GM19467 (cell line): ENCODE measurements around the gene FRA10AC1.
A peak's percentile ranks its signal among the peaks of the same experiment; 100 is the strongest.

Experiments used
- ATAC-seq: cut with Tn5 transposase; IDR thresholded peaks from one replicate; pipeline ENCODE4 v1.9.1; 2021; ENCODE audit warnings: mild to moderate bottlenecking, moderate library complexity; ENCODE audit not compliant: unreplicated experiment

Gene FRA10AC1, protein sequence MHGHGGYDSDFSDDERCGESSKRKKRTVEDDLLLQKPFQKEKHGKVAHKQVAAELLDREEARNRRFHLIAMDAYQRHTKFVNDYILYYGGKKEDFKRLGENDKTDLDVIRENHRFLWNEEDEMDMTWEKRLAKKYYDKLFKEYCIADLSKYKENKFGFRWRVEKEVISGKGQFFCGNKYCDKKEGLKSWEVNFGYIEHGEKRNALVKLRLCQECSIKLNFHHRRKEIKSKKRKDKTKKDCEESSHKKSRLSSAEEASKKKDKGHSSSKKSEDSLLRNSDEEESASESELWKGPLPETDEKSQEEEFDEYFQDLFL

GRCh38 chr10:93702210-93703001, at the start of gene FRA10AC1:
Gene FRA10AC1 (minus strand): TSS chr10:93702592. CDS start chr10:93700106, 2,486 bp downstream.
- ATAC-seq = peak; percentile 74

DNA sequence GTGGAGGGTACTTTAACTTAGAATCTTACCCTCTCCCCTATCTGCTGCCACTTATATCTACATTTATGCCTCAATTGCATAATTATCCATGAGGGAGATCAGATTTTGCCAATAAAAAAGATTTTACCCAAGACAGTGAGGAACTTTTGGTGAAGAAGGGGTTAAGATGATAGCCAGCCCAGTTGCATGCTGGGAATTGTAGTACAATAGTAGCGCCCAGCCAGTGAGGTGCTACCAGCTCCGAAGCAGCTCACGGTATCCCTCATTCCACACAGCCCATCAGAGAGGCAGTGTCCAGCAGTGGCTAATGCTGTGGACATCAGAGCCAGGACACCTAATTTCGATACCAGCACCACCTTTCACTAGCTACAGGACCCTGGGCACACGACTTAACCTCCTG, 49.4 kb upstream of the FRA10AC1 start:
- no peak for ATAC-seq

DNA sequence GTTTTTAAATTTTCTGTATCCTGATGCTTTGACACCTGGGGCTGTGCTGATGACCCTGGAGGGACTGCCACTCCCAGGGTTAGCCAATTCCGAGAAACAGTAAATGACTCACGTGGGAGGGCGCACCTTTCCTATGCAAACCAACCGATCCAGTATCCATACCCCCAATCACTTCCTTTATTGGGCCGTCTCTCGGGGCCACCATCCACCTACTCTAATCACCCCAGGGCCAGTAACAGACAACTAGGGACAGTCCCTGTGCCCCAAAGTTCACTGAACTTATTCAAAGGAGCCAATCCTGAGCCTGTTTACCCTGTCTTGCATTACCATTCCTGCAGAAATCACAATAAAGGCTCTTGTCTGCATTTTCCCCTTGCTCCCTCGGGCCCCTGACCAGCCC, 48.7 kb upstream of the FRA10AC1 start:
- ATAC-seq = no peak

DNA sequence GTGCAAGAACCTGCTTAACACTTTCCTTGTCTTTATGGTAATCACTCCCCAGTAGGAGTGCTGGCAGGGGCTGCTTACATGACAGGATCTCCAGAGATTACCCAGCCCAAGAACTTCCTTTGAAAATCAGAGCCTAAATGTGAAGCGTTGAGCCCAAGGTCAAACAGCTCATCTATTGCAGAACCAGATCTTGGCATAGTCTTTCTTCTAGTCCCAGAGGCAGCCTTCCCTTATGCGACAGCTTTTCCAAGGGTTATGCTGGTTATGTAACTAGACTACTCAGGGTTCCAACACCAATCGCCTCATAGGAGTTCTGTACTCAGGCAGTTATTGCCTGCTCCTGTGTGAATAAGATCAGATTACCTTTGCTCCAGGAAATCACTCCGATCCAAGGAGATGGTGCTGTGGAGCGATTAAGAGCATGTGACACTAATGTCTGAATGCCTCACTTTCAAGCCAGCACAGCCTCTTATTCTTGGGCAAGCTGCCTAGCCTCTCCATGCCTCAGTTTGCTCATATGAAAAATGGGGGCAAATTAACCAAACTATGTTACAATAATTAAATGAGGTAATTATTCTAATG, 46.9 kb upstream of the FRA10AC1 start:
- no peak for ATAC-seq

DNA sequence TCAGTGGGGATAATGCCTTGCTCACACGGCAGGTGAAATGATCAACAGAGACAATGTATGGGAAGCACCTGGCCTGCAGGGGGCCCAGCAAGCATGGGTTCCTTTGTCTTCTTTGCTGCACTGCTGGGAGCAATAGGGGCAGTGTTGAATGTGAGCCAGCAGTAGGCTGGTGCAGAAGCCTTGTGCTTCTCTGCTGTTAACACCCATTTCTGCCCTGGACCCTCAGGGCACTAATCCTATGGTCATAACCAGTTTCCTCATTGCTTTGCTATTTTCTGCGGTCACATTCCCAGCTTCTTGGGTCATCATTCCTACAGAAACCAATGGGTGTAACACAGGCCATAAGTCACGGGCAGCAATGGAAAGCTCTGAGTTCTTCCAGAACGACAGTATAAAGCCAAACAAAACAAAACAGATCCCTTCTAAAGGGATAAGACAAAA, 44.5 kb upstream of the FRA10AC1 start:
- ATAC-seq = no peak

DNA sequence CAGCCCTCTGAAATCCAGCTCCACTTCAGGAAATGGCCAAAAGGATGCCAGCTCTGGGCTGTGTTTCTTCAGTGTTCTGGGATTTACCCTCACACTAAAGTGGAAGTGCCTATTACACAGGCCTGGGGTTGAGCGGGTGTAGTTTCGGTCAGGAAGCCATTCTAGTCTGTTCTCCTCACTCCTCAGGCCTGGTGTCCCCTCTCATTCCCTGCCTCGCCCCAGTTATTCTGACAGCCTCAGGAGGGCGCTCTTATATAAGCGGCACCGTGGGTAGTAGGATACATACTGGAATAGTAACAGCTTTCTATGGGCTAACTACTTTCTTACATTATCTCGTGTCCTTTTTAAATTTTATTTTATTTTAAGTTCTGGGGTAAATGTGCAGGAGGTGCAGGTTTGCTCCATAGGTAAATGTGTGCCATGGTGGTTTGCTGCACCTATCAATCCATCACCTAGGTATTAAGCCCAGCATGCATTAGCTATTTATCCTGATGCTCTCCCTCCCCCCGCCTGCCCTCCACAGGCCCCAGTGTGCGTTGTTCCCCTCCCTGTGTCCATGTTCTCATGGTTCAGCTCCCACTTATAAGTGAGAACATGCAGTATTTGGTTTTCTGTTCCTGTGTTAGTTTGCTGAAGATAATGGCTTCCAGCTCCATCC, 43.1 kb upstream of the FRA10AC1 start:
- ATAC-seq = no peak

DNA sequence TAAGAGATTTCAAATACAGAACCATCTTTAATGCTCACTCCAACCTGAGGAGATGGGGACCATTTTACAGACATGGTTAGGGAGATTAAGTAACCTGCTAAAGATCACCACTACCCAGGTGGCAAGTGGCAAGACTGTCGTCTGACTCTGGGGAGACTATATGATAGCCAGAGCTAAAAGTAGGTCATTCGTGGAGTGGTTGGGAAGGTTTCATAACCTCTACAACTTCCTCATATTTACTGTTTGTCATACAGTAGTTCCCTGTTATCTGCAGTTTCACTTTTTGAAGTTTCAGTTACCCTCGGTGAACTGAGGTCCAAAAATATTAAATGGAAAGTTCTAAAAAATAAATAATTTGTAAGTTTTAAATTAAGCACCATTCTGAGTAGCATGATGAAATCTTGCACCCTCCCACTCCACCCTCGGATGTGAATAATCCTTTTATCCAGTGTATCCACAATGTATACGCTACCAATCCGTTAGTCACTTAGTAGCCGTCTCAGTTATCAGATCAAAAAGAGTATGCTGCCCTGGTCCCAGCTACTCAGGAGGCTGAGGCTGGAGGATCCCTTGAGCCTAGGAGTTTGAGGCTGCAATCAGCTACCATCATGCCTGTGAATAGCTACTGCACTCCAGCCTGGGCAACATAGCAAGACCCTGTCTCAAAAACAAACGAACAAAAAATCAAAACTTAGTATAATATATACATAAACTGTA, 40.4 kb upstream of the FRA10AC1 start:
- peak; percentile 78 for ATAC-seq

DNA sequence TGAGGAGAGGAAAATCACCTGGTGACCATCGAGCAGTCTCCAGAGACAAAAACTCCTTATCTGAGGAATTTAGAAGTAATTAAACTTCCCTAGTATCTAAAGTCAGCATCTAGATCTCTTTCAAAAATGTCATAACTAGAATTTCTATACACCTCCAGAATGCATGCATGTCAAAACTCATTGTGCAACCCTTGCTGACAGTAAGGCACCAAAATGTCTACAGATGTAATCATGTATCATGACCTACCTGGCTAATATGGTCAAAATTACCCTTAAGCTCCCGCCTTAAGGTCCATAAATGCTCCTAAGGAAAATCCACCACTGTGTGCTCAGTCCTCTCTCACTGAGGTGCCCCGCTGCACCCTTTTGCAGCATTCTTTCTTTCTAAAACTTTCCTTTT, 39.0 kb upstream of the FRA10AC1 start:
- ATAC-seq = no peak

GRCh38 chr10:93726024-93726423, 23.6 kb upstream of the FRA10AC1 start:
- no peak for ATAC-seq

DNA sequence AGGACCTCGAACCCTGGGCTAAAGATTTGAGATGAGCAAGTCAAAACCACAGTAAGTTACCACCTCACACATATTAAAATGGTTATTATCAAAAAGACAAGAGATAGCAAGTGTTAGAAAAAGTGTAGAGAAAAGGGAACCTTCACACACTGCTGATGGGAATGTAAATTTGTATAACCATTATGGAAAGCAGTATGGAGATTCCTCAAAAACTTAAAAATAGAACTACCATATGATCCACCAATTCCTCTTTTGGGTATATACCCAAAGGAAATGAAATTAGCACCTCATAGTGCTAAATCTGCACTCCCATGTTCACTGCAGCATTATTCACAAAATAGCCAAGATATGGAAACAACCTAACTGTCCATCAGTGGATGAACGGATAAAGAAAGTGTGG, 20.8 kb upstream of the FRA10AC1 start:
- ATAC-seq = no peak

GRCh38 chr10:93722550-93722949, 20.2 kb upstream of the FRA10AC1 start:
- no peak for ATAC-seq

DNA sequence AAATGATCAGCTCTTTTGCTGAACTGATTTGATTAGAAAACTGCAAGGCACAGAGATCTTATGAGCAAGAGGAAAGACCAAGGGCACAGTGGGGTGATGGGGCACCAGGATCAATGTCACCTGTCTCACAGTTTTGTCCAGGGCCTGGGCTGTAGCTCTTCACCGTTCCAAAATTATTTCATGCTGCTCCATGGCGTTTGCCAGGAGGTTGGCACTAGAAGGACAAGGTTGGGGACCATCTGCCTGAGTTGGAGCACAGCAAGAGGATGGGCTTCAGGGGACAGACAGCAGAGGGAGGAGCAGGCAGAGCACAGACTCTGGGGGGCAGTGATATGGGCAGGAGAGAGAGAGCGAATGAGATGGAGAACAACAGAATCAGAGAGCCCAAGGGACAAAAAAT, 17.5 kb upstream of the FRA10AC1 start:
- ATAC-seq = no peak

GRCh38 chr10:93718937-93719725, 16.7 kb upstream of the FRA10AC1 start:
- peak; percentile 66 for ATAC-seq

DNA sequence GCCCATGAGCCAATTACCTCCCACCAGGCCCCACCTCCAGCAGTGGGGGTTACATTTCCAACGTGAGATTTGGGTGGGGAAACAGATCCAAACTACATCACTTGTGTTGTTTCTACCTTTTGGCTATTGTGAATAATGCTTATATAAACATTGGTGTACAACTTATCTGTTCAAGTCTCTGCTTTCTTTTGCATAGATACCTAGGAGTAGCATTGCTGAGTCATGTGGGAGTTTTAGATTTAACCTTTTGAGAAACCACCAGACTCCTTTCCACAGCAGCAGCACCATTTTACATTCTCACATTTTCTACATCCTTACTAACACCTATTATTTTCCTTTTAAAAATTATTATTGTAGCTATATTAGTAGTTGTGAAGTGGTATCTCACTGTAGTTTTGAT, 14.4 kb upstream of the FRA10AC1 start:
- no peak for ATAC-seq

GRCh38 chr10:93715345-93715744, 13.0 kb upstream of the FRA10AC1 start:
- peak; percentile 79 for ATAC-seq

- ATAC-seq = no peak
Measured at GRCh38 chr10:93712593-93712992, 10.2 kb upstream of the FRA10AC1 start.

DNA sequence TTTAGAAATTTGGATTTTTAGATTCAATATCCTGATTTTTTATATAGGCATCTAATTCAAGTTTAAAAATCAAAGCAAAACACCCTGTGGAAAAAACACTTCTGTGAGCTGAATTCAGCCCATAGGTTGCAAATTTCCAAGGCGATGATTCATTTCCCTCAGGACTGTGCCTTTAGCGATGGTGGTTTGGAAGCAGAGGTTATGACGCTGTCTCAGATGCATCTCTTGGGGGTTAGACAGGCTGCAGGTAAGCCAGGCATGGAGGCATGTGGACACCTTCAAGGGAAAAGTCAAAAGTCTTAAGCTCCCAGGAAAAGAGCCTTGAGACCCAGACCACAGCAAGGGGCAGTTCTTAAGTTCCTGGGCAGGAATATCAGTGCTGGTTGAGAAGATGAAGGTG, 9.5 kb upstream of the FRA10AC1 start:
- ATAC-seq = no peak

GRCh38 chr10:93710333-93710909, 8.0 kb upstream of the FRA10AC1 start:
- no peak for ATAC-seq

DNA sequence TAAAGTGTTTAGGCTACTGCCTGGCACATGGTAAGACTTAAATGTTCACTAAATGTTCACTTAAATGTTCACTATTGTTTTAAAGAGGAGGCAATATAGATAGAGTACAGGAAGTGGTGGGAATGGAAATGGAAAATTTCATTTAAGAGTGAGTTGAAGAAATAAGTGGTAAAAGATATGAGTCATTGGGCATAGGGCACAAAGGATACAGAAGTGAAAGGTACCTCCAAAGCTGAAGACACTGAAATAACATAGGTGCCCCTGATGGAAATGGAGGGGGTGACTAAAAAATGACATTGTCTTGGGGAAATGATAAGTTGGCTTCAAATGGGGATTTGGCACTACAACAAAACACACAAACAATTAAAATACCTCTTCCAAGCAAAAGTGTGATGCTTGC, 5.2 kb upstream of the FRA10AC1 start:
- ATAC-seq = no peak

DNA sequence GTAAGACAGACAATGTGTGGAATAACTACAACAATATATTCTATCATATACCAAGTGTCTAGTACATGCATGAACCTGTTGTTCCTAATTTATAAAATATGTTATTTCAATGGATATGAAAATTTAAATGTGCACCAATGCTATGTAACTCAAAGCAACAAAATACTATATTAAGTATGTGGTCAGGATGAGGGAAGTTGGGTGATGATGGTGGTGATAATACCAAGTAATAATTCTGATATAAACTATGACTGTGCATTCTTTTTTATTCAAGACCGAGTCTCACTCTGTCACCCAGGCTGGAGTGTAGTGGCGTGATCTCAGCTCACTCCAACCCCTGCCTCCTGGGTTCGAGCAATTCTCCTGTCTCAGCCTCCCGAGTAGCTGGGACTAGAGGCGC, 2.1 kb upstream of the FRA10AC1 start:
- ATAC-seq = no peak
